Measurements from ENCODE around the gene TANC1.
"Not testable (repeated sequence)": the region's sequence is repeated elsewhere in the genome, so short reads cannot be mapped to it uniquely, and the experiment has no call there.

Gene TANC1

GRCh38 chr2:159032580-159032979, 64.1 kb downstream of the TANC1 start:
- DNase-seq, result no peak

GRCh38 chr2:159034713-159035112, 66.3 kb downstream of the TANC1 start:
- no peak for DNase-seq

GRCh38 chr2:159035790-159036411, 67.5 kb downstream of the TANC1 start:
- peak; percentile 4 for DNase-seq

GRCh38 chr2:159036461-159036860, 68.0 kb downstream of the TANC1 start:
- not testable (repeated sequence) for DNase-seq

GRCh38 chr2:159041328-159041727, 72.9 kb downstream of the TANC1 start:
- DNase-seq, result not testable (repeated sequence)

GRCh38 chr2:159042115-159042850, 73.8 kb downstream of the TANC1 start:
- DNase-seq, result no peak

- no peak for DNase-seq
These were observed 75.3 kb downstream of the TANC1 start for GRCh38 chr2:159043710-159044109.

- DNase-seq, result no peak
These were observed 76.4 kb downstream of the TANC1 start for GRCh38 chr2:159044804-159045286.

- DNase-seq, result no peak
These were observed 77.4 kb downstream of the TANC1 start for GRCh38 chr2:159045545-159046454.

- DNase-seq, result no peak
These were observed 78.5 kb downstream of the TANC1 start for GRCh38 chr2:159046966-159047365.

GRCh38 chr2:159050426-159050825, 82.0 kb downstream of the TANC1 start:
- DNase-seq, result no peak

- DNase-seq, result no peak
These were observed 82.7 kb downstream of the TANC1 start for GRCh38 chr2:159051133-159051532.

GRCh38 chr2:159051661-159052060, 83.2 kb downstream of the TANC1 start:
- no peak for DNase-seq

GRCh38 chr2:159052157-159052601, 83.7 kb downstream of the TANC1 start:
- no peak for DNase-seq

- DNase-seq, result no peak
These were observed 85.0 kb downstream of the TANC1 start for GRCh38 chr2:159053161-159054031.

GRCh38 chr2:159054032-159054334, 85.5 kb downstream of the TANC1 start:
- DNase-seq, result no peak

GRCh38 chr2:159054985-159055384, 86.5 kb downstream of the TANC1 start:
- no peak for DNase-seq

GRCh38 chr2:159060518-159060917, 92.1 kb downstream of the TANC1 start:
- DNase-seq, result no peak

- no peak for DNase-seq
These were observed 95.2 kb downstream of the TANC1 start for GRCh38 chr2:159063677-159064076.

GRCh38 chr2:159064446-159065301, 96.2 kb downstream of the TANC1 start:
- no peak for DNase-seq

GRCh38 chr2:159065313-159065712, 96.9 kb downstream of the TANC1 start:
- DNase-seq, result no peak

- no peak for DNase-seq
These were observed 97.5 kb downstream of the TANC1 start for GRCh38 chr2:159065891-159066290.
